Right renal cortex interstitium (tissue), 3 donors: Measurements from ENCODE around the gene REEP6. TPM values are rescaled to one million over a fixed set of nuclear protein-coding genes. Genes with fewer than 3 reads are reported as not detected.

Source experiments
- DNase-seq, 3 donors: peaks; one replicate each; pipeline ENCODE4 v3.0.0-alpha.2; 2013; ENCODE audit warnings: low read depth in 3 of 3, low spot score in 2 of 3
- polyA plus RNA-seq, 3 donors: library from polyadenylated mRNA; unstranded; fragments of 120-200 nt; gene quantifications; one replicate each; pipeline ENCODE4 v1.2.1, GENCODE V29; 2013; ENCODE audit not compliant: insufficient read length in 3 of 3

Gene REEP6
- polyA plus RNA-seq = 10 to 100 TPM in 2 of 3 donors, 1 to 10 TPM in 1; 9.0 to 16.3 (median 13.3) TPM

DNA sequence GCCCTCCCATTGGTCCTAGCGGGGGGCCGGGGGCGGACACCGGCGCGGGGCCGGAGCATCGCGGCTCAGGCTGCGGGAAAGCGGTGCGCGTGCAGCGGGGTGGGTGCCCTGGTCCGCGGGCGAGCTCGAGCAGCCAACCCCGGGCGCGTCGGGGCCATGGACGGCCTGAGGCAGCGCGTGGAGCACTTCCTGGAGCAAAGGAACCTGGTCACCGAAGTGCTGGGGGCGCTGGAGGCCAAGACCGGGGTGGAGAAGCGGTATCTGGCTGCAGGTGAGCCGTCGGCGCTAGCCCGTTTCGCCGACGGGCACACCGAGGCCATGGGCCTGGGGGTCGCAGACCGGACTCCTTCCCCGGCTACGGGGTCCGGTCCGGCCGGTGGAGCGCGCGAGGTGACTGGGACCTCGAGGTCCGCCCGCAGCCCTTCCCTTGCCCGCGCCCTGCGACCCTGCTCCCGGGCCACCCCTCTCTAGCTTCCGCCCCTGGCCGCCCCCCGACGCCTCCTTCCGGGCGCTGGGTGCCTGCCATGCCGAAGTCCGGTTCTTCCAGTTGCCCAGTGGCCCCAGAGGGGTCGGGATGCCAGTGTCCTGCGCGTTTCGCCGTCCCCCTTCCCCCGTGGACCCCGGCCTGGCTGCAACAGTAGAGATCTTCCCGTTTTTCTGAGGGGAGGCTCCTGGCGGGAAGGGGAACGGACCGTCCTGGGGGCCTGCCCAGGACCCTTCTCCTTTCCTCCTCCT, at the start of gene REEP6:
Gene REEP6 (plus strand): TSS at position 68 of the 735 bp plus-strand sequence. CDS start 89 bp downstream, at position 157.
- no peak for DNase-seq

DNA sequence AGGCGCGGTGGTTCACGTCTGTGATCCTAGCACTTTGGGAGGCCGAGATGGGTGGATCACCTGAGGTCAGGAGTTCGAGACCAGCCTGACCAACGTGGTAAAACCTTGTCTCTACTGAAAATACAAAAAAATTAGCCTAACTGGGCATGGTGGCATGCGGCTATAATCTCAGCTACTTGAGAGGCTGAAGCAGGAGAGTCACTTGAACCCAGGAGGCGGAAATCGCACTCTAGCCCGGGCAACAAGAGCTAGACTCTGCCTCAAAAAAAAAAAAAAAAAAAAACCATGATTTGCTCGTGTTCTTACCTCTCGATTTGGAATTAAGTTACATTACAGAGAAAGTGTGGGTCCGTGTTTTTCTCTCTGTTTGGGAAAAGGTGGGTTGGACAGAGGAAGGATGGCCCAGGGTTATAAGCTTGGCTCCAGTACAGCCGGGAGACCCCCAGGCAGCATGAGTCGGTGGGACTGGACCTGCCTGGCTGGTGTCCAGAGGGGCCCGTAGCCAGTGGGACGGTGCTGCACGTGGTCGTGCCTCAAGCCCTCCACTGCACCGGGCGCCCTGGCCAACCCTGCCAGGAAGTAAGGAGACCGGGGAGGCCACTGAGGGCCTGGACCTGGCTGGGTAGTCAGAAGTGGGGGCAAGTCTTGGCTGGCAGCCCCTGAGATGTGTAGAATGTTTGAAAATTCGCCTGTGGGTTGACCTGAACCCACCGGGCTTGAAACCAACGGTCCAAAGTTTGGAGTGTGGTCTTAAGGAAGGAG, 49.1 kb upstream of the REEP6 start:
- DNase-seq = no peak

DNA sequence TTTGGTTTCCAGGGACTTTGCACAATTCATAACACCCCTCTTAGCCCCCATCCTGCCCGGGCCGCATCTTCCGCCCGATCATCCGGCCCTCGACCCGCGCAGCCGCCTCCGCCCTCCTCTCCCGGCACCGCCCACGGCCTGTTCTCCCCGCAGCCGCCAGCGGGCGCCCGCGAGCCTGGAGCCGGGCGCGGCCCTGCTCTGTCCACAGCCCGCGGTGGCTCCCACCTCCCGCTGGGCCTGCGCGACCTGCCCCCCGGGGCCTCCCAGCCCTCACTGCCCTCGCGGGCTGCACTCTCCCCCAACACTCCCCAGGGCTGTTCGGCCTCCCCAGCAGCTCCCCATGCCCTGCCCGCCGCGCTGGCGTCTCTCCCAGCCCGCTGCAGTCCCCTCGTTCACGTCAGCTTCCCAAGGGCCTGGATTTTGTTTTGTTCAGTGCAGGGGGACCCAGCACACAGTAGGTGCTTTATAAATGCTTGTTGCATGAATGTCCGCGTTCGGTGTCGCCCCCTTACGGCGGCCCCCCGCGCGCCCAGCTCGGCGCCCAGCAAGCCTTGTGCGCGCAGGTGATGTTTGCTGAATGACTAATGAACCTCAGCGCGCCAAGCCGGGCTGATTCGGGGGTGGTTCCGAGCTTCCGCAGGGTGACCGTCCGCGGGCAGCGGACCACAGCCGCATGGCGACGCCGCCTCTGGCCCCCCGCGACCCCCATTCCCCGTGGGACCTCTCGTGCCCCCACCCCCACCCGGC, 45.6 kb upstream of the REEP6 start:
- DNase-seq = no peak

DNA sequence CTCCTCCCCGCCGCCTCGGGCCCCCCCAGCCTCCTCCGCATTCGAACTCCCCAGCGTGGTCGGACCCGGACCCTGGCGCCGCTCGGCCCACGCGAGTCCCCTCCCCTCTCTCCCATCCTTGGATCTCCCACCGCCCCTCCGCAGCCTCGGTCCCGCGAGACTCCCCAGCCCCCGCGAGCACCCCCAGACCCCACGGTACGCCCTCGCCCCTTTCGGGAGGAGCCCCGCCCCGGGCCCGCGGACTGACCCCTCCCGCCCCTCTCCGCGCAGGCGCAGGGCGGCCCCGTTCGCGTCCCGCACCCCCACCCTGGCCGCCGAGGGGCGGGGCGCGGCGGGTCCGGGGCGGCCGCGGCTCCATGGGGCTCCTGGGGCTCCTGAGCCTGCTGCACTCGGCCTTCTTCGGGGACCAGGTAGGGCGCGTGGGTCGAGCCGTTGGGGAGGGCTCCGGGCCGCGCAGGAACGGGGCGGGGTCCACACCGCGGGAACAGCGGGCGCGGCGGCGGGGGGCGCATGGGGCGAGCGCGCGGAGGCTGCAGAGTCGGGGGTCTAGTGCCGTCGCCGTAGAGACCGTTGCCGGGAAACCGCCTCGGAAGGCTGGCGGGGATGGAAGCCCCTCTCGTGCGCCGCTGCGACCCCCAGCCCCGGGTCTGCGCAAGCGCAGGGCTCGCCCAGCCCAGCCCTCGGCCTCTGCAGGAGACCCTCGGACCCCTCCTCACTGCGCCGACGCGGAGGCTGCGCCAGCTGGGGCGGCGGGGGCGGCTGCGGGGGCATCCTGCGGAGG, 44.9 kb upstream of the REEP6 start:
- no peak for DNase-seq

DNA sequence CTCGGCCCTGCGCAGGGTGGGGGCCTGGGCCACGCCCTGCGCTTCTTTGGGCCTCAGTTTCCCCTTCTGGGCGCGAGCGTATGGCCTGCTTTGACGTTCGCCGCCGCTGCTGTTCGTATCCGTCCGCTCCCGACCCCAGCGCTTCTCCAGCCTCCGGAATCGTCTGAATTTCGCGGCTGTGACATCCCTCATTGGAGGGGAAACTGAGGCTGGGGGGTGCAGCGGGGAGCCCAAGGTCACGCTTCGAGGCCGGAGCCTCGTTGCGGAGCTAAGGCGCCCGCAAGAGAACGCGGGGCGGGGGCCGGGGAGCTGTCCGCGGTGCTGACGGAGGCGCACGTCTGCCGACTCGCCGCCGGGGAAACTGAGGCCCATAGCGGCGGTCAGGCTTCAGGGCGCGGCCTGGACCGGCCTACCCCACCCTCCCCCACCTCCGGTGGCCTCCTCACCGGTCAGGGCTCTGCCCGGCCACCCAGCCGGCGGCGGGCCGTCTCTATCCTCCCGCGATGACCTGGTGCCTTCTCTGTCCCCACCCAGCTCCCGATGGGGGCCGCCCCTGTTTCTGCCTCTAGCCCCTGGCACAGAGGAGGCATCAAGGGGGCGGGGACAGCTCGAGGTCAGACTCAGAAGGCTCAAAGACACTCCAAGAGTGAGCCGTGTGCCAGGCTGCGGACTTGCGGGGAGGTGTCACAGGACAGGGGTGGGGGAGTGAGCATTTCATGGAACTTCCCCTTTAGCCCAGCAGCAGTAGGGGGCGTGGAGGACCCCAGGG, 44.1 kb upstream of the REEP6 start:
- no peak for DNase-seq

DNA sequence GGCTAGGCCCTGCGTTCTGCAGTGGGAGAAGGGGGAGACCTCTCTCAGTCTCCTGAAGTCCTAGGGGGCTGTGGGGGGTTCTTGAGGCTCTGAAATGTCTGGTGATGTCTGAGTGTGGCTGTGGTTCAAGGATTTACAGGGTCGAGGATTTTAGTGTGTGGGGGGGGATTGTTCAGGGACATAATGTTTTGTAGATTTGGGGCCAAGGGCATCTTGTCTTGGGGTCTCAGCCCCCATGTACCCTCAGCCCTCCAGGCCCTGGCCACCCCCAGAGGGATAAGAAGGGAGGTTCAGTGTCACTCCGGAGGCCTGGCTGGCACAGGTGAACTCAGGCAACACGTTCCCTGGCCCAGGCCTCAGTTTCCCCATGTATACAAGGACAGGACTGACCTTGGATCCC, 43.5 kb upstream of the REEP6 start:
- DNase-seq = no peak

DNA sequence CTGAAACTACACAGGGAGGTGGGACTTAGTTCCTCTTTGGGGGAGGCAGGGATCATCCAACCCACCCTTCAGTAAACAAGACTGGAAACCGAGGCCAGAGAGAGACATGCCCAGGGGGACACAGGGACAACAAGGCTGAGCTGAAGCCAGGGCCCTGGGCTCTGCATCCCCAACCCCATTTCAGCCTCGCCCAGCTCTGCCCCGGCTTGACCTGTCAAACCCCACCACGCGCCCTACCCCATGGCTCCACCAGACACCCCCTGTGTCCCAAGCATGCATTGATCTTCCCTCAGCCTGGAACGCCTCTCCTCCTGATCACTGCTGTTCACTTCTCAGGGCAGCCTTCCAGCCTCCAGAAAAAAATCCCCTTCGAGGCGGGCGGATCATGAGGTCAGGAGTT, 43.0 kb upstream of the REEP6 start:
- DNase-seq = no peak

DNA sequence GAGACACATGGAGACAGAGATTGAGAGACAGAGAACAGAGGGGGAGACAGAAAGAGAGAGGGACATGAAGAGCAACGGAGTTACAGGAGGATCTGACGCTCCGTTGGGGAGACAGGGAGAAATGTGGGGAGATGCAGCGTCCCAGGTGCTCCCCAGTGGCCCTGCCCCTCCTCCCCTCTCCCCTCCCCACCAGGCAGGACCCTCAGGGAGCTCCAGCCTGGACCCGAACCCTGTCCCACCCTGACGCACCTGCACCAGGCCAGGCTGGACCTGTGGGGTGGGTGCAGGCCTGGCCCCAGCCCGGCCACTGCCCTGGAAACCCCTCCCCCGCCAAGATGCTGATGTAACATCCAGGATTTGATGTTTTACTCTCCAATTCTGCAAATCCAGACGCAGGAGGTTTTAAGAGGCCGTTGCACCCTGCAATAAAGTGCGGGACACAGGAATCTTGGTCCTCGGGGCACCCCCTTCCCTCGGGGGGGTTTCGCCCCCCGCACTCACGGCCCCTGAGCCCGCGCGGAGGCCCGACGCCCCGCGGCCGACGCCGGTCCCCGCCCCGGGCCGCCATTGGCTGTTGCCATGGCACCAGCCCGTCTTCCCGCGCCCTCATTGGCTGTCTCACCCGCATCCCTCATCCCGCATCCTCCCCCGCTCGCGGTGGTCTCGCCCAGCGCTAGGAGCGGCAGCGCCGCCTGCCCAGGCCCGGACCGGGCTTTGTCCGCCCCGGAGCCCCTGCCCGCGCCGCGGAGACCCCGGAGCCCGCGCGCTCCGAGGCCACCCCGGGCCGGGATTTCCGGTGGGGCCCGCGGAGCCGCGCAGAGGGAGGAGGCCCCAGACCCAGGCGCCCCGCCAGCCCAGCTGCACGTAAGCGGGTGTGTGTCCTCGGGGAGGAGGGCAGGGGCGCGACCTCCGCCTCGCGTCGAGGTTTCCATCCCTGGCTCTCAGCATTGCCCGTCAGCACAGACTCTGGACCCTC, 41.2 kb upstream of the REEP6 start, which contains the start of gene APC2:
Gene APC2 (plus strand): TSS at position 655 of the 976 bp plus-strand sequence. CDS start 2,881 bp downstream, outside the sequence.
- no peak for DNase-seq

DNA sequence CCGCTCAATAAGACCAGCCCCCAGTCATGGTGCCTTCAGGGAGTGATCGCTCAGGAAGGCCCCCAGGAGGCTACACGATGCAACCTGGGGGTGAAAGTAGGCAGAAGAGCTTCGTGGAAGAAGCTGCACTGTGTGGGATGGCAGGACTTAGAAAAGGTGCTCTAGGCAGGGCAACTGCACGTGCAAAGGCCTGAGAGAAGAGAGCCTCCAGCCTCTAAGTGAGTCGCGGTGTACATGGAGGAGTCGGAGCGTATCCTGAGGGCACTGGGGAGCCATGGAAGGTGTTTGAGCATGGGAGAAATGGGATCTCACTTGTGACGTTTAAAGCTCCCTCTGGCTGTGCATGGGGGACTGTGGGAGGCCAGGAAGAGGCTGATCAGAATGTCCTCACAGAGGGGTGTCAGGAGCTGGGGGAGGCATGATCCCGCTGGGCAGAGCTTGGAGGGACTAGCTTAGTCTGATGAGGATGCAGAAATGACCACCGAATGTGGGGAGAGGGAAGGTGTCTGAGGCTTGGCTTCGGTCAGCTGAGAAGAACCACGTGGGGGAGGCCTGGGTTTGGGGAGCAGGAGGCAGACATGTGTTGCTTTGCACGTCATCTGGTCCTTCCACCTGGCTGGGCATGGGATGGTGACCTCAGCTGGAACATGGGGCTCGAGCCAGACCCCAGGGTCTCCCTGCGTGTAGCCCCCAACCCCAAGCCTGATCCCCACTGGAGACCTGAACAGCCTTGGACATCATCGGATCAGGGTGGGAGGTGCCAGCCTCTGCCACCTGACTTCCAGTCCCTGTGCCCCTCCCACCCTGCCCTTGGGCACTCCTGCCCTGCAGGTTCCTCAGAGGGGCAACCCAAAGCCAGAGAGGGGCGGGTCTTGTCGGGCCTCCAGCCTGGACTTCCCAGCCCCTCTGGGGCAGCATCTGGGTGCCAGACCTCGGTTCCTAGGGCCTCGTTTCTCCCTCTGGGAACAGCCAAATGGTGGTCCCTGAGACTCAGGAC, 39.9 kb upstream of the REEP6 start:
- no peak for DNase-seq

DNA sequence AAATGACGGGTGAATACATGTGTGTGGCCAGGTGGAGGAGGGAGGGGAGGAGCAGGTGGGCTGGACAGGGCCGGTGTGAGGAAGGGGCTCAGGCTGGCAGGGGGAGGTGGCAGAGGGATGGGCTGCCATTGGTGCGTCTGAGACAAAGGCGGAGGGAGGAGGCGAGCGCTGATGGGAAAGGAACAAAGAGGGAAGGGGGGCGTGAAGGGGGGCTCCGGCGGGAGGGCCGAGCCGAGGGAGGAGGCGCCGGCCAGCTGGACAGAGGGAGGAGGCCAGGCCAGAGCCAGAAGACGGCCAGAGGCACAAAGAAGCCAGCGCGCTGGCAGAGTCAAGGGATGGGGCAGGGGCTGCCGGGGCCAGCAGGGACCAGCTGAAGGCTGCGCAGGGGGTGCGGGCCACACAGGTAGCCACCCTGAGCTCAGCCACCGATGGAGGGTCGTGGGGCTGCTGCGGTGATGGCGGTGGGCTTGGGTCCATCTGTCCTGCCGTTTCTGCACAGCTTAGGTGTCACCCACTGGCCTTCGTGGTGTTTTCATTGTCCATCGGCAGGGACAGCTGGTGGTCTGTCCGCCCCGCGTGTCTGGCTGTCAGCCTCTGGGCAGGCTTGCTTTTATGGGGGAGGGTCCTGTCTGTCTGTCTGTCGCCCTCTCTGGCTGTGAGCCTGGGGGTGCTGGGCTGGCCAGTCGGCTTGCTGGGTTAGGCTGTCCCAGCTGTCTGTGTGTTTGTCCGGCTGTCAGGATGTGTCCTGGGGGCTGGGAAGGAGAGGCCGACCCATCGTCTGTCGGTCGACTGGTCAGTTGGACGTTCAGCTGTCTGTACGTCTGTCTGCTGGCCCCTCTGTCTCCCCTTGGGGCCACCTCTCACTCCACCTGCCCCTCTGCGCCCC, 38.8 kb upstream of the REEP6 start:
- DNase-seq = no peak

DNA sequence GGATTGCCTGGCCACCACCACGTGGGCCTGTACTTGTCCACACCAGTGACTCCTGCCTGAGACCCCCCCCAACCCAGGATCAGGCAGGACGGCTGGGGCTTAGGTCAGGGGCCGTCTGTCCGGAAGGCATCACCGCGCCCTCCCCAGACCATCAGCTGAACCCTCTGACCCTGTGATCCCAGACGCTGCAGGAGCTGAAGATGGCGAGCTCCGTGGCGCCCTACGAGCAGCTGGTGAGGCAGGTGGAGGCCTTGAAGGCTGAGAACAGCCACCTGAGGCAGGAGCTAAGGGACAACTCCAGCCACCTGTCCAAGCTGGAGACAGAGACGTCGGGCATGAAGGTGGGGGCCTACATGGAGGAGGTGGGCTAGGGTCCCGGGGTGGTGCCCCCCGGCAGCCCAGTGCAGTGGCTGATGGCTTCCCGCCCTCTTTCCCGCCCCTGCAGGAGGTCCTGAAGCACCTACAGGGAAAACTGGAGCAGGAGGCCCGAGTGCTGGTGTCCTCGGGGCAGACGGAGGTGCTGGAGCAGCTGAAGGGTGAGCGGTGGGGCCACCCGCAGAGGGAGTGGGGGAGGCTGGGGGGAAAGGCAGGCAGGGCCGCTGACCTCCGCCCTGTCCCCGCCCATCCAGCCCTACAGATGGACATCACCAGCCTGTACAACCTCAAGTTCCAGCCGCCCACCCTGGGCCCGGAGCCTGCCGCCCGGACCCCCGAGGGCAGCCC, 38.0 kb upstream of the REEP6 start:
- no peak for DNase-seq

DNA sequence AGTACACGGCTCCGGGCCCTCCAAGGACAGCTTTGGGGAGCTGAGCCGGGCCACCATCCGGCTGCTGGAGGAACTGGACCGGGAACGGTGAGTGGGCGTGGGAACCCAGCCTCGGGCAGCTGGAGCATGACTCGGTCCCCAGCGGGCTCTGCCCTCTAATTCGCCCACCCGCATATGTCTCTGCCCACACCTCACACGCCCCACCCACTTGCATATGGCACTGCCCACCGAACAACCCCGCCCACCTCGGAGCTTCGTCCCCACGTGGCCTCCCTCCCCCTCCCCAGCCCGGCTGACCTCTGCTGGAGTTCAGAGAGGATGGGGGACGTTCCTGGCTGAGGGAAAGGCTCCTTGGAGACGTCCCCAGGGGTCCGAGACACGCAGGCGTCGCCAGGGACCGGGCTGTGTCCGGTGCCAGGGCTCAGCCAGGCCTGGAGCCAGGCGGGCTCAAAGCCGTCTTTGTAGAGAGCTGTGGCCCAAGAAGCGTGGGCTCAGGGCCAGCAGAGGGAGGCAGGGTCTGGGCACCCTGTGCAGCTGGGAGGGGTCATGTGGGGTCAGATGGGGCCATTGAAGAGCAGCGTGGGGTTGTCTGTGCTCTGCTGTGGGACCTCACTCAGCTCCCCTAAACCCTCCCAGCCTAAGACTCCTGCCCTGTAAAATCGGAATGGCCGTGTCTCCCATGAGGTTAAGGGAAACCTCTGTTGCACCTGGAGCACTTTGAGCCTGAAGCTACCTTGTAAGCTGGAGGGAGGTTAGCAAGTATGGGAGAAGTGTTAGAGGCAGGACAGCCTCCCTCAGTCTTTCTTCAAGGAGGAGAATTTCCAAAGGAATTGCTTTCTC, 37.2 kb upstream of the REEP6 start:
- DNase-seq = no peak

DNA sequence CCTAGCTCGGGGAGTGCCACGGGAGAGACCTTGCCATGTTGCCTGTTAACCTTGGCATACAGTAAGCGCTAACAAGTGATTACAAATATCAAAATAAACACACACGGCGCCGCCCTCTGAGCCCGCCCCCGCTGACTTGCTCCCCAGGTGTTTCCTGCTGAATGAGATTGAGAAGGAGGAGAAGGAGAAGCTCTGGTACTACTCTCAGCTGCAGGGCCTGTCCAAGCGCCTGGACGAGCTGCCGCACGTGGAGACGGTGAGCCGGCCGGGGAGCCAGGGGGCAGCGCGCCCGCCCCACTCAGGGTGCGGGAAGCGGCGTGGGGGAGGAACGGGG, 36.0 kb upstream of the REEP6 start:
- DNase-seq = no peak

DNA sequence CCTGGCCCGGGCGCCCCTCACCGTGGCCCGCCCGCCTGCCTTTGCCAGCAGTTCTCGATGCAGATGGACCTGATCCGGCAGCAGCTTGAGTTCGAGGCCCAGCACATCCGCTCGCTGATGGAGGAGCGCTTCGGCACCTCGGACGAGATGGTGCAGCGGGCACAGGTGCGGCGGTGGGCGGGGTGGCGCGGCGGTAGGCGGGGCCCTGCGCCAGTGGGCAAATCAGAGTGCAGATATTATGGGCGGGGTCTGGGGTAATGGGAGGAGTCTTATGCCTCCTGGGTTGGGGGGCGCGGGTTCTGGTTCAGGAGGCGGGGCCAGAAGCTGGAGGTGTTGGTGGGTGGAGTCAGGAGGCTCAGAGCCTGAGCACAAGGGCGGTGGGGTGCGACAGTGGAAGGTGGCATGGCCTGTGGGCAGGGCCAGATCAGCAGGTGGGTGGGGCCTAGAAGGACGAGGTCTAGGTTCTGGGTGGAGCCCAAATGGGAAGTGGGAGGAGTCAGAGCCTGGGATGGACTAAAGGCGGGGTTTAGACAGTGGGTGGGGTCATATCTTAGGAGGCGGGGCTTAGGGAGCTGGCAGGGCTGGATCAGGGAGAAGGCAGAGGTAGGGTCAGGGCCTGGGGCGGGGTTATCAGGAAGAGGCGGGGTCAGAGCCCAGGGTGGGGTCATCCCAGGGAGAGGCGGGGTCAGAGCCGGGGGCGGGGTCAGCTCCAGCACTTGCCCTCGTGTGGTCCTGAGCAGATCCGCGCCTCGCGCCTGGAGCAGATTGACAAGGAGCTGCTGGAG, 35.5 kb upstream of the REEP6 start:
- DNase-seq = no peak
